ACC112 (cell line): ENCODE data around the gene SRSF5.
"Not testable (repeated sequence)": the region's sequence is repeated elsewhere in the genome, so short reads cannot be mapped to it uniquely, and the experiment has no call there.

Source experiments
- H2AFZ ChIP-seq: fragments of 200-600 bp; sonication (generic); one replicate; pipeline ENCODE4 v1.6.0; 2017; ENCODE audit warnings: antibody characterized with exemption, low read length; ENCODE audit not compliant: unreplicated experiment
- H3K27ac ChIP-seq: fragments of 200-600 bp; sonication (generic); 2 replicates; pipeline ENCODE4 v1.5.1; 2014; ENCODE audit warnings: low read depth, mild to moderate bottlenecking, antibody characterized with exemption, low read length, moderate library complexity
- H3K27me3 ChIP-seq: fragments of 200-600 bp; sonication (generic); 2 replicates; pipeline ENCODE4 v1.6.1; 2014; ENCODE audit warnings: mild to moderate bottlenecking, antibody characterized with exemption, low read length, moderate library complexity, mixed read lengths; ENCODE audit not compliant: insufficient read depth
- H3K36me3 ChIP-seq: fragments of 200-600 bp; sonication (generic); 2 replicates; pipeline ENCODE4 v1.6.1; 2016; ENCODE audit warnings: mild to moderate bottlenecking, antibody characterized with exemption, low read length, moderate library complexity, mixed read lengths; ENCODE audit not compliant: insufficient read depth
- H3K4me1 ChIP-seq: fragments of 200-600 bp; sonication (generic); one replicate; pipeline ENCODE4 v1.6.1; 2016; ENCODE audit warnings: low read length, mixed read lengths; ENCODE audit not compliant: insufficient read depth, unreplicated experiment, control insufficient read depth
- H3K4me3 ChIP-seq: fragments of 200-600 bp; sonication (generic); 2 replicates; pipeline ENCODE4 v1.5.1; 2014; ENCODE audit warnings: mild to moderate bottlenecking, low read depth, low read length
- H3K79me2 ChIP-seq: fragments of 200-600 bp; sonication (generic); one replicate; pipeline ENCODE4 v1.6.0; 2016; ENCODE audit warnings: low read length; ENCODE audit not compliant: control insufficient read depth, unreplicated experiment, insufficient read depth

The SRSF5 gene

GRCh38 chr14:69766984-69767368 lies at the start of gene SRSF5:
TSS of gene SRSF5 (plus strand) at chr14:69767142. CDS start at chr14:69768157, 1,015 bp downstream.
- Histone ChIP-seq H3K4me3 (peak within 1 kb of the TSS; percentile 99), H3K27me3 (no peaks in the 10 kb centered on the region), H3K27ac (peak within 1 kb of the TSS; percentile 99), H3K4me1 (peaks cover 19% of the 10 kb centered on the region), H3K79me2 (peaks cover 43% of the 10 kb centered on the region), H2AFZ (peak within 1 kb of the TSS; percentile 68), H3K36me3 (peaks cover 43% of the 10 kb centered on the region)

GRCh38 chr14:69718614-69719013 lies 48.3 kb upstream of the SRSF5 start:
- Histone ChIP-seq H3K4me1 (peaks cover 37% of the 10 kb centered on the region), H3K27ac (peak overlapping the region; percentile 86; the same call in 1 of the 2 replicates)
- H3K36me3 ChIP-seq, H3K27me3 ChIP-seq, H3K4me3 ChIP-seq, H3K79me2 ChIP-seq, H2AFZ ChIP-seq: not testable (repeated sequence)

GRCh38 chr14:69719501-69719951 lies 47.4 kb upstream of the SRSF5 start:
- Histone ChIP-seq H3K79me2 (no peaks in the 10 kb centered on the region), H3K27me3 (no peaks in the 10 kb centered on the region), H2AFZ (peak overlapping the region; percentile 26), H3K4me1 (peaks cover 37% of the 10 kb centered on the region), H3K4me3 (no peak overlapping the region), H3K36me3 (no peaks in the 10 kb centered on the region), H3K27ac (peak overlapping the region; percentile 86)

- no peak overlapping the region for H2AFZ ChIP-seq
- peaks cover 33% of the 10 kb centered on the region for H3K4me1 ChIP-seq
- H3K79me2 ChIP-seq = no peaks in the 10 kb centered on the region
- no peak overlapping the region for H3K27ac ChIP-seq
- no peaks in the 10 kb centered on the region for H3K27me3 ChIP-seq
- no peak overlapping the region for H3K4me3 ChIP-seq
- no peaks in the 10 kb centered on the region for H3K36me3 ChIP-seq
Observed at GRCh38 chr14:69720912-69721311, 46.0 kb upstream of the SRSF5 start.

GRCh38 chr14:69726761-69727511 lies 40.0 kb upstream of the SRSF5 start:
- no peaks in the 10 kb centered on the region for H3K36me3 ChIP-seq
- H3K27me3 ChIP-seq = no peaks in the 10 kb centered on the region
- peak overlapping the region; percentile 98 for H2AFZ ChIP-seq
- H3K79me2 ChIP-seq = no peaks in the 10 kb centered on the region
- H3K4me1 ChIP-seq = peaks cover 7% of the 10 kb centered on the region
- H3K4me3 ChIP-seq = peak overlapping the region; percentile 77
- H3K27ac ChIP-seq = no peak overlapping the region; the same call in 1 of the 2 replicates

GRCh38 chr14:69727860-69728259 lies 39.1 kb upstream of the SRSF5 start:
- H3K79me2 ChIP-seq = no peaks in the 10 kb centered on the region
- H3K4me3 ChIP-seq = no peak overlapping the region
- H2AFZ ChIP-seq = peak overlapping the region; percentile 98
- no peak overlapping the region for H3K27ac ChIP-seq
- peaks cover 7% of the 10 kb centered on the region for H3K4me1 ChIP-seq
- no peaks in the 10 kb centered on the region for H3K27me3 ChIP-seq
- H3K36me3 ChIP-seq = no peaks in the 10 kb centered on the region

GRCh38 chr14:69731919-69732598 lies 34.9 kb upstream of the SRSF5 start:
- H3K4me1 ChIP-seq, H2AFZ ChIP-seq, H3K4me3 ChIP-seq, H3K36me3 ChIP-seq, H3K27me3 ChIP-seq, H3K27ac ChIP-seq, H3K79me2 ChIP-seq: not testable (repeated sequence)

GRCh38 chr14:69736405-69736804 lies 30.5 kb upstream of the SRSF5 start:
- not testable (repeated sequence) for H3K4me1 ChIP-seq

GRCh38 chr14:69741055-69741454 lies 25.9 kb upstream of the SRSF5 start:
- Histone ChIP-seq H3K4me1 (no peaks in the 10 kb centered on the region), H3K27me3 (no peaks in the 10 kb centered on the region)

More at GRCh38 chr14:69736405-69736804, 30.5 kb upstream of the SRSF5 start:
- not testable (repeated sequence) for H3K36me3 ChIP-seq, H3K4me3 ChIP-seq, H3K27ac ChIP-seq, H3K27me3 ChIP-seq, H2AFZ ChIP-seq, H3K79me2 ChIP-seq

GRCh38 chr14:69749956-69750355 lies 17.0 kb upstream of the SRSF5 start:
- H2AFZ ChIP-seq = no peak overlapping the region
- no peak overlapping the region for H3K4me3 ChIP-seq
- no peaks in the 10 kb centered on the region for H3K27me3 ChIP-seq
- H3K27ac ChIP-seq = no peak overlapping the region
- no peaks in the 10 kb centered on the region for H3K4me1 ChIP-seq
- H3K79me2 ChIP-seq = no peaks in the 10 kb centered on the region
- H3K36me3 ChIP-seq = no peaks in the 10 kb centered on the region

More at GRCh38 chr14:69741055-69741454, 25.9 kb upstream of the SRSF5 start:
- H3K27ac ChIP-seq = no peak overlapping the region
- no peaks in the 10 kb centered on the region for H3K79me2 ChIP-seq
- H2AFZ ChIP-seq = no peak overlapping the region
- H3K4me3 ChIP-seq = no peak overlapping the region
- no peaks in the 10 kb centered on the region for H3K36me3 ChIP-seq

- Histone ChIP-seq H3K4me3 (no peak overlapping the region), H3K36me3 (no peaks in the 10 kb centered on the region), H3K4me1 (no peaks in the 10 kb centered on the region), H3K27me3 (no peaks in the 10 kb centered on the region), H2AFZ (no peak overlapping the region), H3K79me2 (no peaks in the 10 kb centered on the region), H3K27ac (no peak overlapping the region)
Observed at GRCh38 chr14:69750495-69750894, 16.4 kb upstream of the SRSF5 start.
